Vagina (tissue), 2 donors: Measurements from ENCODE around the gene C11orf42.

Experiments used
- POLR2A ChIP-seq, 2 donors: fragments of 450-650 bp; IDR thresholded peaks; one replicate each; pipeline ENCODE4 v1.6.1; 2017; ENCODE audit warnings: antibody characterized with exemption in 2 of 2, mild to moderate bottlenecking in 2 of 2, moderate library complexity in 2 of 2
- POLR2AphosphoS5 ChIP-seq, 2 donors: sonication (generic); formaldehyde crosslinking; IDR thresholded peaks; one replicate each; pipeline ENCODE4 v1.9.0; 2017; ENCODE audit warnings: antibody characterized with exemption in 2 of 2, mild to moderate bottlenecking in 2 of 2, low read depth in 1 of 2; ENCODE audit not compliant: insufficient read depth in 1 of 2
- TF ChIP-seq, protein P1 (sequence below), 3 experiments: fragments of 450-650 bp in 2 of 3; fragments of 200-600 bp in 1 of 3; sonication (generic) in 1 of 3; IDR thresholded peaks; one replicate each; pipeline ENCODE4 v1.5.1; 2017 to 2019; ENCODE audit warnings: antibody characterized with exemption in 3 of 3, mild to moderate bottlenecking in 2 of 3, moderate library complexity in 2 of 3

DNA sequence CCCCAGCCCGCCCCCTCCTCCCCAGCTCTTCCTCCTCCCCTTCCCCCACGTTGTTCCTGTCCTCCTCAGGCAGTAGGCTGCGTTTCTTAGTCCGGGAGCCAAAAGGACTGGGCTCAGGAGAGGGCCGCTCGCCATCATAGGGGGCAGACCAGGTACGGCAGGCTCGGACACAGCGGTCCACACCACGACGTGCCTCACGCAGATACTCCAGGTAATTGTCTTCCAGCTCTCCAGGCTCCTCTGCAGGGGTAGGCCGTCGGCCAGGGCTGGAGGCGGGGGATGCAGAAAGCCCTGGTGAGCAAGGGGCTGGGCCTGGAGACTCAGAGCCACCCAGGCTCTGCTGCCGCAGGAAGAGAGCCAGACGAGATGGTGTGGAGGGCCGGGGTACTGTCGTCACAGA is 12.4 kb downstream of the C11orf42 start:
- TF ChIP-seq POLR2A (IDR thresholded peaks at IDR 0.05): no peak
- TF ChIP-seq, protein P1, sequence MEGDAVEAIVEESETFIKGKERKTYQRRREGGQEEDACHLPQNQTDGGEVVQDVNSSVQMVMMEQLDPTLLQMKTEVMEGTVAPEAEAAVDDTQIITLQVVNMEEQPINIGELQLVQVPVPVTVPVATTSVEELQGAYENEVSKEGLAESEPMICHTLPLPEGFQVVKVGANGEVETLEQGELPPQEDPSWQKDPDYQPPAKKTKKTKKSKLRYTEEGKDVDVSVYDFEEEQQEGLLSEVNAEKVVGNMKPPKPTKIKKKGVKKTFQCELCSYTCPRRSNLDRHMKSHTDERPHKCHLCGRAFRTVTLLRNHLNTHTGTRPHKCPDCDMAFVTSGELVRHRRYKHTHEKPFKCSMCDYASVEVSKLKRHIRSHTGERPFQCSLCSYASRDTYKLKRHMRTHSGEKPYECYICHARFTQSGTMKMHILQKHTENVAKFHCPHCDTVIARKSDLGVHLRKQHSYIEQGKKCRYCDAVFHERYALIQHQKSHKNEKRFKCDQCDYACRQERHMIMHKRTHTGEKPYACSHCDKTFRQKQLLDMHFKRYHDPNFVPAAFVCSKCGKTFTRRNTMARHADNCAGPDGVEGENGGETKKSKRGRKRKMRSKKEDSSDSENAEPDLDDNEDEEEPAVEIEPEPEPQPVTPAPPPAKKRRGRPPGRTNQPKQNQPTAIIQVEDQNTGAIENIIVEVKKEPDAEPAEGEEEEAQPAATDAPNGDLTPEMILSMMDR (IDR thresholded peaks at IDR 0.05): no peak
- TF ChIP-seq POLR2AphosphoS5 (IDR thresholded peaks at IDR 0.05; ENCODE audit: insufficient read depth in 1 of 2, low read depth in 1 of 2): no peak
